GM18868 (cell line): ENCODE measurements around the gene PIGT.

Experiments
- ATAC-seq: cut with Tn5 transposase; IDR thresholded peaks from one replicate; pipeline ENCODE4 v1.9.1; 2021; ENCODE audit warnings: mild to moderate bottlenecking, moderate library complexity; ENCODE audit not compliant: unreplicated experiment

PIGT gene

DNA sequence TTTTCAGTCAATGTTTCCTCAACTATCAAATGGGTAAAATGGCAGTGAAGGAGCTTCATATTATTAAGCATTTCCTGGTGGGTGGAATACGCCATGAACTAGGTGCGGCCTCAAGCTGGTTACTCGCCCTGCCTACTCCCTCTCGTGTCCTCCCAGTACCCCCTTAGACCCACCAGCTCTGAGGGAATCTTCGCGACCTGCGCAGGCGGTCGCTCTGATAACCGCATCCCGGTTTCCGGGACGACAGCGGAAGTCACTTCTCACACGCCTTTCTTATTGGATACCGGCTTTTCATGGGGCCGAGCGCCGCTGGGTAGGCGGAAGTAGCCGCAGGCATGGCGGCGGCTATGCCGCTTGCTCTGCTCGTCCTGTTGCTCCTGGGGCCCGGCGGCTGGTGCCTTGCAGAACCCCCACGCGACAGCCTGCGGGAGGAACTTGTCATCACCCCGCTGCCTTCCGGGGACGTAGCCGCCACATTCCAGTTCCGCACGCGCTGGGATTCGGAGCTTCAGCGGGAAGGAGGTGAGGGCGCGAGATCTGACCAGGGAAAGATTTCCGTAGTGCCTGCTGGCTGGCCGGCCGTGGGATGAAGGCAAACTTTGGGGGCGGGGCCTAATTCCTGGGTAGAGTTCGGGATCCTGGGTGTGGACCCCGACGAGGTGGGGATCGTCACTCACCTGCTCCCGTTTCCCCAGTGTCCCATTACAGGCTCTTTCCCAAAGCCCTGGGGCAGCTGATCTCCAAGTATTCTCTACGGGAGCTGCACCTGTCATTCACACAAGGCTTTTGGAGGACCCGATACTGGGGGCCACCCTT, at the start of gene PIGT:
TSS of gene PIGT (plus strand) at position 320 of the 816 bp plus-strand sequence. CDS start at position 336, 16 bp downstream.
- peak; percentile 82 for ATAC-seq

DNA sequence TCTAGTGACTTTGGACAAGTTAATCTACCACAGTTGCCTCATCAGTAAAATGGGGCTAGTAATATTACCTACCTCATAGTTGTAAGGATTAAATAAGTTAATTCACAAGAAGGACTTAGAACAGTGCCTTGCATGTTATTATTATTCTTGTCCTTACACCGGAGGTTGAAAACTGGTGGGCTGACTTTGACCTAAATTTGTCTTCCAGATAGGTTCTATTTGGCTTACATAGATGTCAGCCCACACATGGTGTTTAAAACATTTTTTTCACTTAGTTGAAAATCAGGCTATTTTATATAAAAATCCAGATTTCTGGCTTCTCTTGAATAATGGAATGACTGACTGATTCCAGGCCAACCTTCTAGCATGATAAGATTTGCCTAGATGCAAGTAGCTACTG, 49.7 kb upstream of the PIGT start:
- no peak for ATAC-seq

DNA sequence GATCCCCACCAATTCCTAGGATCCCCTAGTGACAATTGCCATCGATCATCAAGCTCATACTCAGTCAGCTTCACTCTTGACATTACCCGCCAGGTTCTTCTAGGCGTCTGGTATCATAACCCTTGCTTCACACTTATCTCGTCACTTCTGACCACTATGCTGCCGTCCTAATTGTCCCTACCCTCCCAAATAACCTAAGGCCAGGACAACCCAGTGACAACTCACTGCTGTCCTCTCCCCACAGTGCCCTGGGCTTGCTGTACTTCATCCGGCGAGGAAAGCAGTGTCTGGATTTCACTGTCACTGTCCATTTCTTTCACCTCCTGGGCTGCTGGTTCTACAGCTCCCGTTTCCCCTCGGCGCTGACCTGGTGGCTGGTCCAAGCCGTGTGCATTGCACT, 49.3 kb upstream of the PIGT start:
- ATAC-seq: no peak

DNA sequence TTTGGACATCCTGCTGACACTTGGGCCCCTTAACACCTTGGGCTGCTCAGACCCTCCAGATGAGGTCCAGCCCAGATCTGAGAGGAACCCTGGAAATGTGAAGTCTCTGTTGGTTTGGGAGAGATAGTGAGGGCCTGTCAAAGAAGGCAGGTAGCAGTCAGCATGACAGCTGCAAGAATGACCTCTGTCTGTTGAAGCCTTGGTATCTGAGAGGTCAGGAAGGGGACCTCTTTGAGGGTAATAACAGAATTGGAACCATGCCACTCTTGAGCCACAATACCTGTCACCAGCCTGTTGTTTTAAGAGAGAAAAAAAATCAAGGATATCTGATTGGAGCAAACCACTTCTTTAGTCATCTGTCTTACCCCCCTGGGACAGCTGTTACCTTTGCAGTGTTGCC, 48.8 kb upstream of the PIGT start:
- ATAC-seq: no peak

DNA sequence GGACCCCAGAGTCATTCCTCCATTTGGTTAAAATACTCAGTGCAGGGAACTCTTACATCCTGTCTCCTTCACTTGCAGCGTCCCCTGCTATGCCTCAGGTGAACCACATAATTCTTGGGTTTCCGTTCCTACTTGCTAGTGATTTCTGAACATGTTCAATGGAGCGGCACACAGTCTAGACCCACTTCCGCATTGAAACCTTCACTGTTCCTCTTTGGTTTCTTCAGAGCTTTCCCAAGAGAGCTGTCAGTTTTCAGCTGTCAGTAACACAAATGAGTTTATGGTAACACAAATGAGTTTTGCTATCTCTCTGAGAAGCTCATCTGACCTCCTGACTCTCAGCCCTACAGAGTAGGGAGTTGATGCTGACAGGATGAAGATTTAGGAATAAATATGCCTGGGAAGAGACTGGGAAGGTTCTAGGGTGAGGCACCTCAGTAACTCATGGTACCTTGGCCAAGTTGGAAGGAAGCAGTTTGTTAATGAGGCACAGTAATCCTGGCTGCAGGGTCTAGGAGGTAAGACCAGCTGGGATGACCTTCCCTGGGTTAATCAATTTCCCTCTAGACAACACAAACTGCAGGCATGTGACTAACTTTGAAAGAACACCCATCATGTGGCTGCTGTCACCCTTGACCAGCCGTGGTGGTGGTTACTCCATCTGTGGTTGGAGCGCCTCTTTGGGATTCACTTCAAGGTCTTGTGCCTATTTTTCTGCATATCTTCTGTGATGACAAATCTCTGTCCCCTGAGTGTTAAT, 47.5 kb upstream of the PIGT start:
- ATAC-seq: peak; percentile 84

DNA sequence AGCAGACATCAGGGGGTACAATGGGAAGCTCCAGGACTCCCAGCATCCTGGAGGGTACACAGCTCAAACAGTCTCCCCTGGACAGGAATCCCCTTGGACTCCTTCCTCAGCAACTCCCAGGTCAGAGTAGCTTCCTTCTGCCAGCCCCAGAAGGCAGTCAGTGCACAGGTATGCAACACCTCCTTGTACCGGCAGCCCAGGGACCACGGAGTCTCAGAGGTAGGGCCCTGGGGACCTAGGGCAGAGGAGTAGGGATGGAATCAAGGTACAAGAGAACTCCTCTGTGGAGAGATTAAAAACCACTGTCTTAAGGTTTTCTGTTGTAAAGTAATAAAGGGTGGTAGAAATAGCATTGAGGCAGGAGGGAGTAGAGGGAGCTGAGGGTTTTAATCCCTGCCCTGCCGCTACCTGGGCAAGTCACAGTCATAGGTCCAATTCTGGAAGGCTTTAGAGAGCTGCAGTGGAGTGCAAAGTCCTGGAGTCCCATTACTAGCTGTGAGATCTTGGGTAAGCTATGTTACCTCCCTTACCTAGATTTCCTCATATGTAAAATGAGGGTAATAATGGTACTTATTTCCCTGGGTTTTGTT, 45.3 kb upstream of the PIGT start:
- no peak for ATAC-seq

DNA sequence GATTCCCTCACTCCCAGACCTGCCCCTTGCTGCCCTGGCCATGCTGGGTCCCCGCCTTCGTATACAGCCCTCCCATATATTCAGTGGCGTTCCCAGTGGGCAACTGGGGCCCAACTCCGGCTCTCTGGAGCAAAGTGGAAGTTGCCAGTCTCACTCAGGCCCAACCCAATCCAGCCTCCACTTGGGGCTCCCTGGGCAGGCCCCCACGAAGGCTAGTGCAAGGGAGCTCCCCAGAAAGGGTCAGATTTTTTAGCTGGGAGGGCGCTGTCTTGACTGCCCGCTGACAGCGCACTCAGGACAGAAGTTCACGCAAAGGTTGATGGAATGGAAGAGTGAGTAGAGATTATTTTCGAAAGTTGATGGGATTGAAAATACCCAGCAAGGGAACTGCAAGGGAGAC, 43.7 kb upstream of the PIGT start:
- ATAC-seq: no peak

DNA sequence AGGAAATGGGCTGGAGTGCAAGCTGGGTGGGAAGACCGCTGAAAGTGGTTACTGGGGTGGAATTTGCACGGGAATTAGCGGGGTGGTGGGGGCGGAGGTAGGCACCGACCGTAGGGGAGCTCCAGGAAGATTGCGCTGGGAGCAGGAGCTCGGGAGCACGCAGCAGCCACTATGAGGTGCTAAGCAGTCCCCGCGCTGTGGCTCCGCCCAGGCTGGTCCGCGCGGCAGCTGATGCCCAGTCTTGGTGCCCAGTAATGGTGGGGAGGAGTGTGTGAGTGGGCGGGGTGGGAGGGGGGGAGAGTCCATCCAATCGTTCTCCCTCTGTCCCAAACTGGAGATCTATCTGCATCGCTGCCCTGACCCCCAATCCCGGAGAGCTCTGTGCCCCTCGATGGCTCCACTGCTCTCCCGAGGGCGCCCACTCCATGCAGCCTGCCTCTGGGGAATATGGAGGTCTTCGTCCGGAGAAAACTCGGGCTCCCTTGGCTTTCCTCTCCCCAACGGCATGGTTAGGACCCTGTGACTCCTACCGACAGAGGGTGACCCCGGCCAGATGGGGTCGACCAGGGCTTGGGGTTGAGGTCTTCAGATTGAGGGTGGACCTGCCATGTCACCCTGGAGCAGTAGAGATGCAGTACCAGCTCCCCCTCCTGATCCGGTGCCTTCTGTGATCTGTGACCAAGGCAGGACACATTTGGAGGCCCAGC, 43.1 kb upstream of the PIGT start:
- no peak for ATAC-seq

DNA sequence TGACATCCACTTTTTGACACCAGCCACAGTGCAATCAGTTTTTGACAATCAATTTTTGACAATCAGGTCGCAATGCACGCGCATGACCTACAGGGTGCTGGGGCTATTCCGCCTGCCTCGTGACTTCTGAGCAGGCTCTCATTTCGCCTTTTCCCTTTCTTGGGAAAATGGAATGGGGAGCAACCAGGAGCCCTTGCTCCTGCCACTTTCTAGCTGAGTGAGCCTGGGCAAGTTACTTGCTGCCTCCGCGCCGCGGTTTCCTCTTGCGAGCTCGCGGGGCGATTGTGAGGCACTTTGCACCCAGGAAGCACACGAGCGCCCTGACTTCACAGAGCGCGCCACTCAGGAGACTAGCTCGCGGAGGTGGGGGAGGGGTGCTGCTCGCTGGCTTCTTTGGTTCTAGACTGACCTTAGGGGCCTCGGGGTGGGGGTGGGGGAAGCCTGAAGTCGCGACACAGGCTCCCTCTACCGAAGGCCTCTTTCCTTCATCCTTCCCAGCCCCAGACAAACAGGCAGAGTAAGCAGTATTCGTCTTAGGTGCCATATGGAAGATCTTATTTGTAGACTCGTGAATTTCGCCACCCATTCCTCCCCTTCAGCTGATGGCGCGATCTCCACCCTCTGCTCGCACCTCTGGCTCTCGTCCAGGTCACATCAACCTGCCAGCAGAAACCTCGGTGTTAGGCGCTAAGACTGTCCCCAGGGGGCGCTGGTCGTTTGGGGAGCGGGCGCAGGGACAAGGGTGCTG, 42.4 kb upstream of the PIGT start:
- peak; percentile 70 for ATAC-seq

DNA sequence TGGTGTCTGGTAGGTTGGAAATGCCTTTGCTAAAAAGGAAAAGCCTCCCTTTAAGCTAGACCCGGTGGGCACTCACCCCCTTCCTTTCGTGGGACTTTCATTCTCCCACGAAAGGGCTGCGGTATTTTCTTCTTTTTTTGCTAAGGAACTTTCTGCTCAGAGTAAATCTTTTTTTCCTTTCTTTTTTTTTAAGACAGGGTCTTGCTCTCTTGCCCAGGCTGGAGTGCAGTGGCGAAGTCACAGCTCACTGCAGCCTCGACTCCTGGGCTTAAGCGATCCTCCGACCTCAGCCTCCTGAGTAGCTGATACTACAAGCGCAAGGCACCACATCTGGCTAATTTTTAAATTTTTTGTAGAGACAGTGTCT, 41.9 kb upstream of the PIGT start:
- no peak for ATAC-seq

DNA sequence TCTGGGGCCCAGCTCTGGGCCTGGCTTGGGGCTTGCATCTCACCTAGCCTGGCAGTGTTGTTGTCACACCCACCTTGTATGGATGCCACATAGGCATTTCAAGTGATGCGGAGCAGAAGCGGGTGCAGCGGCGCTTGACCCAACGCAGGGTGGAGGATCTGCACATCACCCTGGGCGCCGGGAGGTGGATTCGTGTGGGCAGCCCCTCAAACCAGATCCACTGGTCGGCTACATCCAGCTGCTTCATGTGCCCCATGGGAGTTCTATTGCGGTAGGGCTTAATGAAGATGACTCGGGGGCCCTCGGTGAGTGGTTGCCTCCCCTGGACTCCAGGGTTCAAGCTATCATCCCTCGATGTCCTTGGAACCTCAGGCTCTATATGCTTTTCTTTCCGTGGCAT, 41.0 kb upstream of the PIGT start:
- no peak for ATAC-seq

DNA sequence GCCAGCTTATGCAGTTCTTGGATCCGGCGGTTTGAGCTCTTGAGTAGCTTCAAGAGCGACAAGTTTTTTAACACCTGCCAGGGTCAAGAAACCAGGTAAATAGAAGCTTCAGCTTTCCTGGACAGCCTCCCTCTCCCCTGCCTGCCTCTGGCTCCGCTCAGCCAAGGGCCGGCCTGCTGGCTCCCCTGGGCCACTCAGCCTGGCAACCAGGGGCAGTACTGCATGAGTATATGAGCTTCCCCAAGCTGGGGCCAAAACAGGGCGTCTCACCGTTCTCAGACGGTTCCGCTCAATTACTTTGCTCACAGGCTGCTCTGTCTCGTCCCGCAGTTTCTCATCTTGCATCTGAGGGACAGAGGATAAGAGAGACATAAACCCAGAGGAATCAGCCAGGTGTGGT, 38.7 kb upstream of the PIGT start:
- ATAC-seq: no peak

DNA sequence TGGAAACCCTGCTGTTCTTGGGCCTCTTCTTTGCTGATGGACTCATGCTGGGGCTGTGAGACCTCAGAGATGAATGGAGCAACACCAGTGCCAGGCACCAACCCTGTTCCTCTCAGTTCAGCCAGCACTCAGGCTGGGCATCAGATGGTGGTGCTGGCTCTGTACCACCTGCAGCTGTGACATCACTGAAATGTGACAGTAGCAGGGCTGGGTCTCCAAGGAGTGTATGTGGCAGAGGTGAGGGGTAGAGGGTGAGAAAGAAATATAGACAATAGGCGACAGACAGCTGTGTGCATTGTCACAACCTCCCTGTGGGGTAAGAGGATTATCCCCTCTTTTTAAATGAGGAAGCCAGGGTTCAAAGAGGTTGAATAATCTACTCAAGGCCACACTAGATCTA, 37.8 kb upstream of the PIGT start, which contains the start of gene TP53TG5:
TSS of gene TP53TG5 (minus strand) at position 135 of the 400 bp plus-strand sequence. CDS start at position 46, 89 bp downstream.
- no peak for ATAC-seq

DNA sequence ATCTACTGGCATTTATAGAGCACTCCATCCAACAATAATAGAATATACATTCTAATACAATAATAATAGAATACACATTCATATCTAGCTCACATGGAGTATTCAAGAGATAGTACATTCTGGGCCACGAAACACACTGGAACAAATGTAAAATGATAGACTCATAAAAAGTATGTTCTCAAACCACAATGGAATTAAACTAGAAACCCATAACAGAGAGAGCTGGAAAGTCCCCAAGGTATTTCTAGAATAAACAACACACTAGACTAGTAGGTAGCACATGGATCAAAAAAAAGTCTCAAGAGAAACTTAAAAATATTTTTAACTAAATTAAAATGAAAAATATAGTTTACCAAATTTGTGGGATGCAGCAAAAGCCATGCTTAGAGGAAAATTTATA, 28.7 kb upstream of the PIGT start:
- ATAC-seq: no peak

DNA sequence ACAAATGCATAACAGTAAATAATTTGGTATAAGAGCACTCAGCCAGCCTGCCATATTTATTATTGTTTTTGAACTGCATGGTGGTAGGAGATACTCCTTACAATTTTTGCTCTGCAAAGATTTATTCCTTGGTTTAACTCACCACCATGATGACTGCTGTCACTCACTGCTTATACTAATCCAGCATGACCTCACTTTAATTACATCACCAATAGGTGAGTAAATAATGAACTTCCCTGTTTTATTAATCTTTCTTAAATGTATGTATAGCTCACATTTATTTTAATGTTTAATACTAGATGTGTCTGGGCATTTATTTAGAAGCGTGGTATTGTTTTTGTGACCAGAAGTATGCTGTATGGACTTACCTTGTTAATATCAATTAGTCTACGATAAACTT, 25.0 kb upstream of the PIGT start:
- ATAC-seq: no peak

DNA sequence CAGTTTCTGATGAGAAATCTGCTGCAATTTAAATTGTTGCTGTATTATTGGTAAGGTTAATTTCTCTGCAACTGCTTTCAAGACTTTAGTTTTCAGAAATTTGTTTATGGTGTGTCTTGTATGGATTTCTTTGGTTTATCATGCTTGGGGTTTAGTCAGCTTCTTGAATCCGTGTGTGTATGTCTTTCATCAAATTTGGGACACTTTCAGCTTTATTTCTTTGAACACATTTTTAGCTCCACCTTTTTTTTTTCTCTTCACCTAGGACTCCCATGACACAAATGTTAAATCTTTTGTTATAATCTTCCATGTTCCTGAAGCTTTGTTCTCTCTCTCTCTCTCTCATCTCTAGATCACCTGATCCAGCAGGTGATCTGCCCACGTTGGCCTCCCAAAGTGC, 24.4 kb upstream of the PIGT start:
- no peak for ATAC-seq

DNA sequence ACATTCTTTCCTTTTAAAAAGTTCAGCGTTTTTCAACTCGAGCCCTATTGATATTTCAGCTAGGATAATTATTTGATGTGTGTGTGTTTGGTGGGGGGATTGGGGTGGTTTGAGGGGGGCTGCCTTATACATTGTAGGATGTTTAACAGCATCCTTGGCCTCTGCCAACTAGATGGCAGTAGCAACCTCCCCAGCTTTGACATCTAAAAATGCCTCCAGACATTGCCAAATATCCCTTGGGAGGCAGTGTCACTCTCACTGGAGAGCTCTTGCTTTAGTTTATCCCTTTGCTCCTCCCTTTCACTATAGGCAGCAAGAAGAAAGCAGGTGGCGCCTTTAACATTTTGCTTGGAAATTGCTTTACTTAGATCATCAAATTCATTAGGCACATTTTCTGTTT, 23.2 kb upstream of the PIGT start:
- no peak for ATAC-seq

DNA sequence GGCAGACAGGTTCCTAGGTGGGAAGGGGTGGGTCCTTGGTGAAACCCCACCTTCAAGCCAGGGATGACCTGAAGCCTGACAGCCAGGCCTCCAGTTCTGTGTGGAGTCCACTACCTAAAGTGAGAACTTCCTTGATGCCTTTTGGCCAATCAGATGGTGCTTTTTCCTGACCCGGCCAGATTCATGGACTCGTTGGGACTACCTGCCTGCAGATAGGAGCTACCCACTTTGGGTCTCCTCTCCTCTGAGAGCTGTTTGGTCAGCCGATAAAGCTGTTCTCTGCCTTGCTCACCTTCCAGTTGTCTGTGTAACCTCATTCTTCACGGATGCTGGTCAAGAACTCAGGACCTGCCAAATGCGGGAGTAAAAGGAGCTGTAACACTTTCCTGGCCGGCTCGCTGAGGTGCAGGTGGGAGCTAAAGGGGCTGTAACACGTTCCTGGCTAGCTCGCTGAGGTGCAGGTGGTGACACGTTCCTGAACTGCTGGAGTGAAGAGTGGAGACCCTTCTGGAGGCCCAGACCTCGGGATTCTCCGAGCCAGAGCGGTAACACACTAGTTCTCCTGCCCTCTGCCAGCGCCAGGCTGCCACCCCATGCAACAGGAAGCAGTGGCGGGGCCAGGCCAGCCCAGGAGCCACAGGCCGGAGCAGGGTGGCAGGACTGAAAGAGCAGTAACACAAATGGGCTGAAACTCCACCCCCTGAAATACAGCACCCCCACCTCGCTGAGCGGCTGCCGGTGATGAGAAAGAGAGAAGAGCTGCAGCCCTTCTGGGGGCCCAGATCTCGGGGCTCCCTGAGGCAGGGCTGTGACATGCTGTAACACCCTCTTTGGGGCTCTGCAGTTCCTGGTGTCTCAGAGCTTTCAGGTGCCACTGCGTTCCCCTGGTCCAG, 21.5 kb upstream of the PIGT start:
- ATAC-seq: no peak

DNA sequence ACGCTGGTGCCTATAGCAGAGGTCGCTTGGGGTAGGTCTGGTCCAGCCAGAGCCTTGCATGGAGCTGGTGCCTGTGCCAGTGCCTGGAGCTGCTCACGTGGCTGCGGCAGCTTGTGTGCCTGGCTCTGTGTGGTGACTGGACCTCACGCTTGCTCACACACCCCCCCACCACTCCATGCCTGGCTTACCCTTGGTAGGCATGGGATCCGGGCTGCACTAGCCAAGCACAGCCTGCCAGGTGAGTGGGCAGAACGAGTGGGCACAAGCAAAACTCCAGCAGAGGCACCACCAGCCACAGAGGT, 20.9 kb upstream of the PIGT start:
- no peak for ATAC-seq

DNA sequence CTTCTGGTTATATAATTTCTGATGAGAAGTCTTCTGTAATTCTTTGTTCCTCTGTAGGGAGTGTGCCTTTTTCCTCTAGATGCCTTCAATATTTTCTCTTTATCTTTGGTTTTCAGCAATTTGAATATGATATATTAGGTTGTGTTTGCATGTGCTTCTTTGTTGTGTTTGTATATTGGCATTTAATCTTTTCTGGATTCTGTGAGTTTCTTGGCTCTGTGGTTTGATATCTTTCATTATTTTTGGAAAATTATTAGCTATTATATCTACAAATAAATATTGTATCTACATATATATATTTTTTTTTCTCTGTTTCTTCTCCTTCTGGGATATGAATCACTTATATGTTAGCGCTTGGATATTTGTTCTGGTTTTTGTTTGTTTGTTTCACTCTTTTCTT, 16.9 kb upstream of the PIGT start:
- ATAC-seq: no peak
